DMS114 treated with DMSO at 0.1 percent for 48 hours (cell line): ENCODE results near the gene SLC45A1.

ENCODE experiments used
- DNase-seq: peaks from one replicate; lab custom pipeline; 2025; ENCODE audit not compliant: unreplicated experiment; lab: John Stamatoyannopoulos, UW

Gene SLC45A1

GRCh38 chr1:8311068-8311718 is 6.7 kb upstream of the SLC45A1 start:
- no peak for DNase-seq

GRCh38 chr1:8312235-8313218 is 5.4 kb upstream of the SLC45A1 start:
- DNase-seq: no peak

- DNase-seq: no peak
Observed at GRCh38 chr1:8313231-8313630, 4.7 kb upstream of the SLC45A1 start.

- DNase-seq: peak; percentile 26
Observed at GRCh38 chr1:8314346-8315280, 3.3 kb upstream of the SLC45A1 start.

GRCh38 chr1:8315573-8316475 is 2.1 kb upstream of the SLC45A1 start:
- DNase-seq: no peak

- DNase-seq: no peak
Observed at GRCh38 chr1:8318436-8318835, 522 bp downstream of the SLC45A1 start.

- DNase-seq: no peak
Observed at GRCh38 chr1:8321612-8322011, 3.7 kb downstream of the SLC45A1 start.

GRCh38 chr1:8323706-8324105 is 5.8 kb downstream of the SLC45A1 start:
- no peak for DNase-seq

GRCh38 chr1:8324176-8324810 is 6.4 kb downstream of the SLC45A1 start:
- DNase-seq: no peak

GRCh38 chr1:8325771-8326170 is 7.9 kb downstream of the SLC45A1 start:
- DNase-seq: no peak

GRCh38 chr1:8326265-8326664 is 8.4 kb downstream of the SLC45A1 start:
- no peak for DNase-seq

GRCh38 chr1:8328271-8328670 is 10.4 kb downstream of the SLC45A1 start:
- no peak for DNase-seq

GRCh38 chr1:8329439-8329838 is 11.5 kb downstream of the SLC45A1 start:
- no peak for DNase-seq

GRCh38 chr1:8329858-8330257 is 11.9 kb downstream of the SLC45A1 start:
- no peak for DNase-seq

- DNase-seq: no peak
Observed at GRCh38 chr1:8330271-8331125, 12.6 kb downstream of the SLC45A1 start.

GRCh38 chr1:8332806-8333205 is 14.9 kb downstream of the SLC45A1 start:
- DNase-seq: no peak

- DNase-seq: no peak
Observed at GRCh38 chr1:8333246-8333987, 15.5 kb downstream of the SLC45A1 start.
